Naive thymus-derived CD4-positive, alpha-beta T cell (primary cell): Measurements from ENCODE around the gene ENG. TPM values are rescaled to one million over a fixed set of nuclear protein-coding genes. Genes with fewer than 3 reads are reported as not detected.
"Not testable (repeated sequence)": the region's sequence is repeated elsewhere in the genome, so short reads cannot be mapped to it uniquely, and the experiment has no call there.

Experiments
- ATAC-seq: fragments of 150-1000 bp; cut with Tn5 transposase; 2 replicates; pipeline ENCODE4 v1.10.0; 2021; ENCODE audit warnings: mild to moderate bottlenecking, moderate library complexity
- CTCF ChIA-PET: fragments of 350-600 bp; sonication (Branson Sonifier 250); formaldehyde crosslinking; loops from one replicate; lab custom pipeline; 2021; ENCODE audit warnings: antibody characterized with exemption; lab: Charles Lee
- POLR2A ChIA-PET: fragments of 350-600 bp; sonication (Branson Sonifier 250); formaldehyde crosslinking; loops from one replicate; lab custom pipeline; 2021; ENCODE audit warnings: antibody characterized with exemption, inconsistent platforms; lab: Charles Lee
- DNase-seq, 9 donors: peaks; one replicate each; pipeline versions ENCODE4 v3.0.0 to v3.0.0-alpha.2; 2020 to 2022; ENCODE audit warnings: mixed read lengths in 1 of 9
- H3K27ac ChIP-seq: one replicate; pipeline ENCODE4 v1.7.0; 2013; ENCODE audit warnings: mild to moderate bottlenecking, low read depth, low read length, moderate library complexity
- H3K27me3 ChIP-seq, 2 donors: one replicate each; pipeline ENCODE4 v1.7.0; 2013; ENCODE audit warnings: low read length in 2 of 2, mild to moderate bottlenecking in 2 of 2, moderate library complexity in 2 of 2; ENCODE audit not compliant: control insufficient read depth in 2 of 2, insufficient read depth in 2 of 2
- H3K36me3 ChIP-seq, 3 experiments: 1 replicate in 2 of 3; 2 replicates in 1 of 3; pipeline ENCODE4 v1.7.0; 2013; ENCODE audit warnings: low read length in 3 of 3, mild to moderate bottlenecking in 3 of 3, moderate library complexity in 1 of 3; ENCODE audit not compliant: insufficient read depth in 3 of 3, control insufficient read depth in 2 of 3
- H3K4me1 ChIP-seq, 2 donors: one replicate each; pipeline ENCODE4 v1.7.0; 2013; ENCODE audit warnings: low read length in 2 of 2, mild to moderate bottlenecking in 2 of 2, moderate library complexity in 1 of 2; ENCODE audit not compliant: control insufficient read depth in 2 of 2, insufficient read depth in 2 of 2
- H3K4me3 ChIP-seq: 2 replicates; pipeline ENCODE4 v1.7.0; 2013; ENCODE audit warnings: mild to moderate bottlenecking, low read length
- H3K9me3 ChIP-seq, 3 experiments: 1 replicate in 2 of 3; 2 replicates in 1 of 3; pipeline ENCODE4 v1.7.0; 2013; ENCODE audit warnings: low read length in 3 of 3; ENCODE audit not compliant: control insufficient read depth in 2 of 3
- H3K27ac Mint-ChIP-seq, 9 donors: one replicate each; pipeline ENCODE4 v1.8.0; 2020 to 2022; ENCODE audit warnings: mixed read lengths in 9 of 9, mild to moderate bottlenecking in 8 of 9, moderate library complexity in 5 of 9, inconsistent platforms in 2 of 9
- H3K27me3 Mint-ChIP-seq, 5 donors: one replicate each; pipeline ENCODE4 v1.8.0; 2021 to 2022; ENCODE audit warnings: mixed read lengths in 5 of 5, mild to moderate bottlenecking in 1 of 5
- H3K36me3 Mint-ChIP-seq, 5 donors: one replicate each; pipeline ENCODE4 v1.8.0; 2020 to 2022; ENCODE audit warnings: mixed read lengths in 5 of 5, mild to moderate bottlenecking in 3 of 5, inconsistent platforms in 1 of 5
- H3K4me1 Mint-ChIP-seq, 7 donors: one replicate each; pipeline ENCODE4 v1.8.0; 2020 to 2022; ENCODE audit warnings: mixed read lengths in 7 of 7, mild to moderate bottlenecking in 3 of 7, inconsistent platforms in 1 of 7
- H3K4me3 Mint-ChIP-seq, 10 donors: one replicate each; pipeline ENCODE4 v1.8.0; 2020 to 2022; ENCODE audit warnings: mild to moderate bottlenecking in 10 of 10, mixed read lengths in 10 of 10, moderate library complexity in 6 of 10, inconsistent platforms in 2 of 10
- H3K9me3 Mint-ChIP-seq, 11 donors: one replicate each; pipeline ENCODE4 v1.8.0; 2020 to 2022; ENCODE audit warnings: mixed read lengths in 11 of 11, mild to moderate bottlenecking in 4 of 11, inconsistent platforms in 1 of 11, moderate library complexity in 1 of 11
- intact Hi-C, 2 donors: fragments of 100-400 bp; cut with micrococcal nuclease; formaldehyde crosslinking; loops; one replicate each; pipeline ENCODE4 v1.15.1; 2023
- polyA plus RNA-seq, 2 donors: library from polyadenylated mRNA; unstranded; fragments of 300-500 nt; fragmentation: Illumina TruSeq; gene quantifications; one replicate each; pipeline ENCODE4 v1.2.3, GENCODE V29; 2021
- total RNA-seq, 6 experiments: library from RNA in 5 of 6; stranded (reverse) in 5 of 6; gene quantifications; 1 replicate in 5 of 6; 2 replicates in 1 of 6; pipeline ENCODE4 v1.2.3 and lab custom pipeline; 2021 to 2026

Gene ENG
- total and polyA plus RNA-seq, 7 experiments from 2014 or later: 4.5 to 25.8 (median 11.2) TPM

DNA sequence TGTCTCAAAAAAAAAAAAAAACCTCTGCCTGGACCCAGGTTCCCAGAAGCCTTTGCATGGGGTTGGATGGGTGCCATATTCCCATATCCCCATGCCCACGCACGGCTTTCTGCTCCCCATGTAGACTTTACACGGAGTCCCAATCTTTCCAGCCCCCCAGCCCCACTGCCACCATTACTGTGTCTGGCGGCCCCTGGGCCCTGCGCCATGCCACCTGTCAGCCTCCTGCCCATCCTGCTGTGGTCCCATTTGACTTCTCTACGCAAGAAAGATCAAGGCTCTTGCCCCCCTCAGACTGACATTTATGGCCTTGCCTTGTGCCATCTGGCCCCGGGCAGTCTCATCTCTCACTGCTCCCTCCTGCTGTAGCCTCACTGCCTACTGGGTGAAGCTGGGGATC lies 29.5 kb upstream of the ENG start:
- Histone ChIP-seq H3K4me3 (no peak overlapping the region), H3K27ac (no peak overlapping the region), H3K4me1 (no peaks in the 10 kb centered on the region), H3K36me3 (peaks cover 7 to 44% (median 13%) of the 10 kb centered on the region in 3 experiments), H3K27me3 (no peaks in the 10 kb centered on the region), H3K9me3 (no peaks in the 10 kb centered on the region)
- ATAC-seq (no peak), DNase-seq (no peak)
- Mint-ChIP-seq H3K27ac (peak overlapping the region in 6 of 9 donors; percentile 4 to 82 (median 58)), H3K4me1 (peaks cover 0 to 20% (median 14%) of the 10 kb centered on the region in 7 donors), H3K27me3 (no peaks in the 10 kb centered on the region), H3K4me3 (no peak overlapping the region), H3K36me3 (peaks cover 1 to 34% (median 4%) of the 10 kb centered on the region in 5 donors), H3K9me3 (no peaks in the 10 kb centered on the region)
- ChIA-PET CTCF (interaction anchor here (1.1 kb wide), 1 partner anchor 23 kb away, joined by 3 read pairs; no protein-coding TSS in a partner anchor), POLR2A (no interaction called here)
- intact Hi-C loops: loop anchor here in 1 of 2 donors (5.0 kb wide), 1 partner anchor 33 kb away; the partner anchor contains the start of gene ST6GALNAC4

DNA sequence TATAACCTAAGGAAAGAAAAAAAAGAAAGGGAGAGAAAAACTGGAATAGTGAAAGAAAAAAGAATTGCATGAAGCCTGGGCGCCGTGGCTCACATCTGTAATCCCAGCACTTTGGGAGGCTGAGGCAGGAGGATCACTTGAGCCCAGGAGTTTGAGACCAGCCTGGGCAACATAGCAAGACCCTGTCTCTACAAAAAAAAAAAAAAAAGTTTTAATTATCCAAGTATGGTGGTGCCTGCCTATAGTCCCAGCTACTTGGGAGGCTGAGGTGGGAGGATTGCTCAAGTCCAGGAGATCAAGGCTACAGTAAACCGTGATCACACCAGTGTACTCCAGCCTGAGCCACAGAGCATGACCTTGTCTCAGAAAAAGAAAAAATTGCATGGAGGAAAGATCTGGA lies 27.3 kb upstream of the ENG start:
- Mint-ChIP-seq H3K36me3 (peaks cover 0 to 30% (median 9%) of the 10 kb centered on the region in 5 donors), H3K4me1 (peaks cover 4 to 24% (median 14%) of the 10 kb centered on the region in 7 donors), H3K27ac (peak overlapping the region in 1 of 9 donors; percentile 62)
- not testable (repeated sequence) for DNase-seq, H3K4me3 Mint-ChIP-seq, H3K4me3 ChIP-seq, H3K27me3 Mint-ChIP-seq, H3K9me3 Mint-ChIP-seq, H3K27me3 ChIP-seq, H3K4me1 ChIP-seq, H3K9me3 ChIP-seq, ATAC-seq, H3K27ac ChIP-seq
- ChIA-PET POLR2A (interaction anchor here (0.9 to 1.7 kb wide), 4 partner anchors 8 to 22 kb away, joined by 3 to 5 read pairs (median 4); no protein-coding TSS in a partner anchor), CTCF (interaction anchor here (0.8 to 2.1 kb wide), 4 partner anchors 14 to 186 kb away, joined by 3 to 12 read pairs (median 4); partner anchors contain the start of gene SLC25A25)
- H3K36me3 ChIP-seq: peaks cover 0 to 25% (median 11%) of the 10 kb centered on the region in 3 experiments
- intact Hi-C loops: loop anchor here in 1 of 2 donors (5.0 kb wide), 1 partner anchor 36 kb away; the partner anchor contains the start of gene ST6GALNAC4

DNA sequence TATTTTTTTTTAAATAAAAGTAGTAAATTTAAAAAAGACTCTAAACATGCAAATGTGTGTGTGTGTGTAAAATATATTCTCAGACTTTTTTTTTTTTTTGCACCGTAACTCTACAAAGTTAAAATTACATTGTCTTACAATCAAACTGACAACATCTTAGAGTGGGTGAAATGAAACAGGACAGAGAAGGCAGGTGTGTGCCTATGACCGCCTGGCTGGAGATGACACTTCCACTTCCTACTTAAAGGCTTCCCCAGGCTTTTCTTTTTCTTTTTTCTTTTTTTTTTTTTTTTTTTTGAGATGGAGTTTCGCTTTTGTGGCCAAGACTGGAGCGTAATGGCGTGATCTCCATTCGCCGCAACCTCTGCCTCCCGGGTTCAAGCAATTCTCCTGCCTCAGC lies 25.7 kb upstream of the ENG start:
- Mint-ChIP-seq H3K4me3 (no peak overlapping the region), H3K4me1 (peaks cover 4 to 20% (median 14%) of the 10 kb centered on the region in 7 donors), H3K27me3 (peaks cover 0 to 8% (median 0%) of the 10 kb centered on the region in 5 donors), H3K9me3 (no peaks in the 10 kb centered on the region), H3K27ac (no peak overlapping the region), H3K36me3 (peaks cover 0 to 21% (median 9%) of the 10 kb centered on the region in 5 donors)
- ChIA-PET POLR2A (no interaction called here), CTCF (no interaction called here)
- DNase-seq: no peak
- no peak overlapping the region for H3K4me3 ChIP-seq
- peaks cover 0 to 9% (median 0%) of the 10 kb centered on the region in 3 experiments for H3K36me3 ChIP-seq
- no peak for ATAC-seq
- H3K4me1 ChIP-seq: no peaks in the 10 kb centered on the region
- no peak overlapping the region for H3K27ac ChIP-seq
- intact Hi-C loops: loop anchor here in 1 of 2 donors (5.0 kb wide), 1 partner anchor 37 kb away; the partner anchor contains the start of gene ST6GALNAC4
- H3K27me3 ChIP-seq: peaks cover 0 to 4% of the 10 kb centered on the region in 2 donors
- H3K9me3 ChIP-seq: no peaks in the 10 kb centered on the region

DNA sequence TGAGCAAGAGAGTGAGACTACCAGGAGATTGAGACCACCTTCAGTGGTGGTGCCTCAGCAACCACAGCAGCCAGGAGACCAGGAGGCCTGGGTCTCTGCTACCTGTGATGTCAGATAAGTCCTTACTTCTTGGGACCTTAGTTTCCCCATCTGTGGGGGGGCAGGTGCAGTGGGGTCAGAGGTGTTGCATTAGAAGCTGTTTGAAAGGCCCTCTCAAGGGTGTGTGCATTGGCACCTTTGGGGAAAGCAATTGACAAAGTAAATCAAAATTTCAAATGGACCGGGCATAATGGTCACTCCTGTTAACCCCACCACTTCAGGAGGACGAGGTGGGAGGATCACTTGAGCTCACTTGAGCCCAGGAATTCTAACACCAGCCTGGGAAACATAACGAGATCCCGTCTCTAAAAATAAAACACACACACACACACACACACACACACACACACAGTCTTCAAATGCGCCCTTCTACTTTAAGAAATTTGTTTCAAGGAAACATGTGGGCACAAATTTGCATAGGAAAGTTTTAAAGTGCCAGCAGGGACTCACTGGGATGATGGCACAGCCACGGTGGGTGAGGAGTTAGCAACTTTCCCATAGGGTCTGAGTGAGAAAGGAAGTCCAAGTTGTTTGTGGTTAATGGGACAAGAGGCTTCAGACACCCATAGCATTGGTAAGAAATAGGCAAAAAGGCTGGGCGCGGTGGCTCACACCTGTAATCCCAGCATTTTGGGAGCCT lies 24.4 kb upstream of the ENG start:
- no peaks in the 10 kb centered on the region for H3K36me3 ChIP-seq
- H3K27ac Mint-ChIP-seq: peak overlapping the region in 1 of 9 donors; percentile 31
- peaks cover 0 to 8% (median 0%) of the 10 kb centered on the region in 5 donors for H3K27me3 Mint-ChIP-seq
- H3K27ac ChIP-seq: no peak overlapping the region
- peaks cover 0 to 12% (median 9%) of the 10 kb centered on the region in 5 donors for H3K36me3 Mint-ChIP-seq
- no peak for ATAC-seq
- H3K27me3 ChIP-seq: peaks cover 0 to 4% of the 10 kb centered on the region in 2 donors
- H3K9me3 ChIP-seq: no peaks in the 10 kb centered on the region
- H3K9me3 Mint-ChIP-seq: no peaks in the 10 kb centered on the region
- H3K4me3 ChIP-seq: no peak overlapping the region
- CTCF ChIA-PET: no interaction called here
- H3K4me1 Mint-ChIP-seq: peaks cover under 1 to 13% (median 9%) of the 10 kb centered on the region in 7 donors
- POLR2A ChIA-PET: interaction anchor here (2.8 kb wide), 1 partner anchor 42 kb away, joined by 7 read pairs; no protein-coding TSS in a partner anchor
- no peak for DNase-seq
- intact Hi-C loops: no loop called here
- H3K4me3 Mint-ChIP-seq: no peak overlapping the region
- no peaks in the 10 kb centered on the region for H3K4me1 ChIP-seq

DNA sequence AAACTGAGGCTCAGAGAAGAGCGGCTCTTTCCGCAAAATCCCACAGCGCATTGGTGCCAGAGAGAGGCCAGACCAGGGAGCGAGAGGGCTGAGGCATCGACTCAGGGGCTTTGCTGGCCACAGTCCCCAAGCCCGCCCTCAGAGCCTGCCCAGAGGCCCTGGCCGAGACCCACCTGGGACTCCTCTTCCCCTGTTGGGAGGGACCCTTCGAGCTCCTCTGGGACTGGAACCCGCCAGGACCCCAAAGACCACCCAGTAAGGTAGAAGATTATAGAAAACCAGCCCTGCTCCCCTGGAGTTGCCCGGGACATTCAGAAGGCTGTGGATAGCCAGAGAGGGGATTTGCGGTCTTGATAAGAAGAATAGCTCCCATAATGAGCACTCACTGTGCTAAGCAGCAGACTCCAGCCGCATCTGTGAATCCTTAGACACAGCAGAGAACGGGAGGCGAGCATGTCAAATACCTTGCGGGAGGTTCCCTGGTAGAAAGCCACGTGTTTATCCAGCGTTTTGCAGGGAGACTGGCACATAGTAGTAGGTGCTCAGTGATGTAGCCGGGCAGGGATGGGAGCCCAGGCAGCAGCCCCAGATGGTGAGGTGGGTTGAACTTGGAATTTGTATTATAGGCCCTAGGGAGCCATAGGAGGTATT lies 23.7 kb upstream of the ENG start:
- Histone ChIP-seq H3K4me1 (no peaks in the 10 kb centered on the region), H3K9me3 (no peaks in the 10 kb centered on the region), H3K27ac (no peak overlapping the region), H3K4me3 (no peak overlapping the region), H3K36me3 (no peaks in the 10 kb centered on the region), H3K27me3 (peaks cover 0 to 4% of the 10 kb centered on the region in 2 donors)
- no peak for DNase-seq
- Mint-ChIP-seq H3K4me1 (peaks cover 0 to 11% (median 9%) of the 10 kb centered on the region in 7 donors), H3K4me3 (peak overlapping the region in 4 of 10 donors; percentile 34 to 64 (median 42)), H3K27ac (peak overlapping the region in 2 of 9 donors; percentile 31 to 50), H3K9me3 (no peaks in the 10 kb centered on the region), H3K27me3 (peaks cover 0 to 8% (median 0%) of the 10 kb centered on the region in 5 donors), H3K36me3 (peaks cover 0 to 11% (median 9%) of the 10 kb centered on the region in 5 donors)
- intact Hi-C loops: no loop called here
- CTCF ChIA-PET: no interaction called here
- ATAC-seq: no peak
- POLR2A ChIA-PET: interaction anchor here (2.8 kb wide), 1 partner anchor 43 kb away, joined by 7 read pairs; no protein-coding TSS in a partner anchor

DNA sequence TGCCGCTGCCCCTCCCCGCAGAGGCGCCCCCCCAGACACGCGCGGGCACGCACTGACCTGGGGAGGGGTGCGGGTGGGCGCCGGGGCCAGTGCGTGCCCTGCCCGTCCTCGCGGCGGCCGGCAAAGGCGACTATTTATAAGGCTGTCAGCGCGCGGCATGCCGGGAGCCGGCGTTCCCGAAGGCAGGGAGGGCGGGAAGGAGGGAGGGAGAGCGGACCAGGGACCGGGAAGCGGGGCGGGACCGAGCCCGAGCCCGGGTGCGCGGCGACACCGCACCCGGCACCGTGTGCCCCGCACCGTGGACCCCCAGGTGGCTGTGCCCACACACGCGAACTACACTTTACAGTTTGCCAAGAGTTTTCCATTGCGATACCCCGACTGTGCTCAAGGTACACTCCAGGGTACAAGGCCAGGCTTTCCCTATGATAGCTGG lies 23.1 kb upstream of the ENG start, which contains the start of gene AK1:
Gene AK1 (minus strand): TSS at position 110 of the 433 bp plus-strand sequence. CDS start 3,058 bp downstream, outside the sequence.
- Mint-ChIP-seq H3K27ac (peak within 1 kb of the TSS in 2 of 9 donors; percentile 31 to 50), H3K36me3 (peaks cover 0 to 11% (median 9%) of the 10 kb centered on the region in 5 donors), H3K4me3 (peak within 1 kb of the TSS in 6 of 10 donors; percentile 34 to 64 (median 45)), H3K27me3 (peaks cover 0 to 8% (median 0%) of the 10 kb centered on the region in 5 donors), H3K9me3 (no peaks in the 10 kb centered on the region), H3K4me1 (peaks cover 0 to 10% (median 6%) of the 10 kb centered on the region in 7 donors)
- Histone ChIP-seq H3K27me3 (peaks cover 0 to 4% of the 10 kb centered on the region in 2 donors), H3K9me3 (no peaks in the 10 kb centered on the region), H3K4me1 (no peaks in the 10 kb centered on the region), H3K27ac (no peak within 1 kb of the TSS), H3K4me3 (no peak within 1 kb of the TSS), H3K36me3 (no peaks in the 10 kb centered on the region)
- DNase-seq (no peak), ATAC-seq (no peak)
- ChIA-PET POLR2A (interaction anchor here (2.8 kb wide), 1 partner anchor 43 kb away, joined by 7 read pairs; no protein-coding TSS in a partner anchor), CTCF (no interaction called here)
- intact Hi-C loops: no loop called here
